ENCODE measurements around the gene TDRD9. TPM values are rescaled to one million over a fixed set of nuclear protein-coding genes. Genes with fewer than 3 reads are reported as not detected.

Gene TDRD9
- total RNA-seq, 1 donor from 2014 or later = not detected

- TF ChIP-seq, protein P1, sequence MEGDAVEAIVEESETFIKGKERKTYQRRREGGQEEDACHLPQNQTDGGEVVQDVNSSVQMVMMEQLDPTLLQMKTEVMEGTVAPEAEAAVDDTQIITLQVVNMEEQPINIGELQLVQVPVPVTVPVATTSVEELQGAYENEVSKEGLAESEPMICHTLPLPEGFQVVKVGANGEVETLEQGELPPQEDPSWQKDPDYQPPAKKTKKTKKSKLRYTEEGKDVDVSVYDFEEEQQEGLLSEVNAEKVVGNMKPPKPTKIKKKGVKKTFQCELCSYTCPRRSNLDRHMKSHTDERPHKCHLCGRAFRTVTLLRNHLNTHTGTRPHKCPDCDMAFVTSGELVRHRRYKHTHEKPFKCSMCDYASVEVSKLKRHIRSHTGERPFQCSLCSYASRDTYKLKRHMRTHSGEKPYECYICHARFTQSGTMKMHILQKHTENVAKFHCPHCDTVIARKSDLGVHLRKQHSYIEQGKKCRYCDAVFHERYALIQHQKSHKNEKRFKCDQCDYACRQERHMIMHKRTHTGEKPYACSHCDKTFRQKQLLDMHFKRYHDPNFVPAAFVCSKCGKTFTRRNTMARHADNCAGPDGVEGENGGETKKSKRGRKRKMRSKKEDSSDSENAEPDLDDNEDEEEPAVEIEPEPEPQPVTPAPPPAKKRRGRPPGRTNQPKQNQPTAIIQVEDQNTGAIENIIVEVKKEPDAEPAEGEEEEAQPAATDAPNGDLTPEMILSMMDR (IDR thresholded peaks at IDR 0.05; ENCODE audit: unreplicated experiment) = no peak
- no peak for DNase-seq (ENCODE audit: low spot score, unreplicated experiment)
- no peak overlapping the region for H3K4me3 Mint-ChIP-seq (ENCODE audit: low read depth)
- H3K27ac Mint-ChIP-seq = no peak overlapping the region
- H3K9me3 Mint-ChIP-seq (ENCODE audit: low read depth) = no peaks in the 10 kb centered on the region
- H3K27me3 Mint-ChIP-seq = peaks cover 4% of the 10 kb centered on the region
- H3K4me1 Mint-ChIP-seq (ENCODE audit: low read depth) = no peaks in the 10 kb centered on the region
- H3K36me3 Mint-ChIP-seq (ENCODE audit: insufficient read depth) = no peaks in the 10 kb centered on the region
Measured at GRCh38 chr14:103960457-103961055, 32.3 kb downstream of the TDRD9 start.

DNA sequence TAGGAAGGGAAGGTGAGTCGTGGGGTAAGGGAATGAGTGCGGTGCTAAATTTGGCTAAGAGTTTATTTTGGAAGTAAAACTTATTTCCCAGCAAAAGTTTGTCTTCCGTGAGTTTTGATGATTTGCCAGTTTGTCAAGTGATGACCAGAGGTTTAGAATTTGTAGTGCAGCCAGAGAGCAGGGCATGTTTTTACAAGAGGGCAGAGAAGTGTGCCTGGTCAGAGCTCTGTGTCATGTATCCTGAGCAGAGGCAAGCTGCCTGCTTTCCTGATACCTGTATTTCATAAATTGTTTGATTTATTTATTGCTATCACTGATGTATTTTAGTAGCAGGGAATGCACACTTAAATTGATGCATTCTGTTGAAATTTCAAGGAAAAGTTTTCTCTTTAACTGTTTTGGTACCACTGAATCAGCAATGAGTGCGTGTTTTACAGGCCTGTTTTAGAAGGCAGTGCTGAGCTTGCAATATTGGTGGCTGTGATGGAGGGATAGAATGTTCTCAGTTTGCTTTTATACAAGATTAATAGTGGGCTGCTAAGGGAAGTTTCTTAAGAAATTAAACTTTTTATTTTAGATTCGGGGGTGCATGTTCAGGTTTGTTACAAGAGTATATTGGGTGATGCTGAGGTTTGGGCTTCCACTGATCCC, 33.8 kb downstream of the TDRD9 start:
- H3K4me3 Mint-ChIP-seq (ENCODE audit: low read depth) = no peak overlapping the region
- H3K27ac Mint-ChIP-seq = no peak overlapping the region
- peaks cover 4% of the 10 kb centered on the region for H3K27me3 Mint-ChIP-seq
- no peaks in the 10 kb centered on the region for H3K36me3 Mint-ChIP-seq (ENCODE audit: insufficient read depth)
- no peak for DNase-seq (ENCODE audit: low spot score, unreplicated experiment)
- H3K9me3 Mint-ChIP-seq (ENCODE audit: low read depth) = no peaks in the 10 kb centered on the region
- no peaks in the 10 kb centered on the region for H3K4me1 Mint-ChIP-seq (ENCODE audit: low read depth)
- TF ChIP-seq, protein P1 (IDR thresholded peaks at IDR 0.05; ENCODE audit: unreplicated experiment) = no peak

DNA sequence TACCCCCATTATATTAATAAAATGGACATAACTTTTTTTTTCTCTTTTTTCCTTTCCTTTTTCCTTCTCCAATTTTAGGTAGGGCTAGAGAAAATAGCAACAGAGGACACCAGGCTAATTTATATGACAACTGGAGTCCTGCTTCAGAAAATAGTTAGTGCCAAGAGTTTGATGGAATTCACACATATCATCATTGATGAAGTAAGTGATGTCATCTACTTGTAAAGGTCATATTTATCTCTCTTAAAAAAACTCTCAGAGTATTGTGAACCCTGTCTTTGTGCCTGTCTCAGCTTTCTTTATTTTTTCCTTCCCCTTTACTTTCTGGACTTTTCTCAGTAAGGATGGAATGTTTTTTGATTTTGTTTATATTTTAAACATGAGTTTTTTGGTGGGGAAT, 38.4 kb downstream of the TDRD9 start:
- no peak overlapping the region for H3K4me3 Mint-ChIP-seq (ENCODE audit: low read depth)
- DNase-seq (ENCODE audit: low spot score, unreplicated experiment) = no peak
- H3K27me3 Mint-ChIP-seq = peaks cover 7% of the 10 kb centered on the region
- H3K36me3 Mint-ChIP-seq (ENCODE audit: insufficient read depth) = no peaks in the 10 kb centered on the region
- no peaks in the 10 kb centered on the region for H3K4me1 Mint-ChIP-seq (ENCODE audit: low read depth)
- no peaks in the 10 kb centered on the region for H3K9me3 Mint-ChIP-seq (ENCODE audit: low read depth)
- TF ChIP-seq, protein P1 (IDR thresholded peaks at IDR 0.05; ENCODE audit: unreplicated experiment) = no peak
- no peak overlapping the region for H3K27ac Mint-ChIP-seq

DNA sequence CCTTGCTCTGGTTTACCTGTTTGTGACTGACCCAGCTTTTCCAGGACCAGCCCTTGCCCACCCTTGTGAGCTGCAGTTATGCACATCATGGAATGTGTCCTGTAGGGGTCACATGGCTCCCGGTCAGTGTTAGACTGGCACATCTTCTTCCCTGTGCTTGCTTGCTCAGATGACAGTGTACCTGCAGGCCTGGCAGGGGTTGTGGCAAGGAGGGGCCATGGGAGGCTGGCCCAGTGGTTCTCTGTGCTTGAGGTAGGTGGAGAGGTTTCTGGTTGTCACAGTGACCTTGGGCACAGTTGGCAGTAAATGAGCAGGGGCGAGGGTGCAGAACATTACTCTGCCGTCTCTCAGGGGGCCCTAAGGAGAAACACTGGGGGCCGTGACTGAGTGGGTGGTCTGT, 41.7 kb downstream of the TDRD9 start:
- Mint-ChIP-seq H3K27ac (no peak overlapping the region), H3K9me3 (ENCODE audit: low read depth) (no peaks in the 10 kb centered on the region), H3K4me1 (ENCODE audit: low read depth) (no peaks in the 10 kb centered on the region), H3K4me3 (ENCODE audit: low read depth) (no peak overlapping the region), H3K27me3 (peaks cover 4% of the 10 kb centered on the region), H3K36me3 (ENCODE audit: insufficient read depth) (no peaks in the 10 kb centered on the region)
- no peak for DNase-seq (ENCODE audit: low spot score, unreplicated experiment)
- TF ChIP-seq, protein P1 (IDR thresholded peaks at IDR 0.05; ENCODE audit: unreplicated experiment) = no peak

DNA sequence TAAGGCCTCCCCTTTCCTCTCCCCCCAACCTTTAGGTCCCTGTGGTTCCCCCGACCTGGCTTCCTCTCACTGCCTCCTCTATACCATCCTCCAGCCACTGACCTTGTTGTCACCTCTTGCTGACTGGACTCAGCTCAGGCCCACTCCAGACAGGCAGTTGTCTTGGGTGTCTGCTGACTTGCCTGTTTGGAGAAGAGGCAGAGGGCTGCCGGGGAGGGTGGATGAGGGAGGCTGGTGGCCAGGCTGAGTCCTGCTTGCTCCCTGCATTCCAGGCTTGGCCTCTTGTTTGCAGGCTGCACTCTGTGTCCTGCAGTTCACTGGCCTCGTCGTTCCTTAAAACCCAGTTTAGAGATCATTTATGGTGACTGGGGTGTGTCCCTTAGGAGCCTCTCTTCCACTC, 45.1 kb downstream of the TDRD9 start:
- no peak for DNase-seq (ENCODE audit: low spot score, unreplicated experiment)
- Mint-ChIP-seq H3K4me3 (ENCODE audit: low read depth) (no peak overlapping the region), H3K4me1 (ENCODE audit: low read depth) (peaks cover 3% of the 10 kb centered on the region), H3K27me3 (peaks cover 4% of the 10 kb centered on the region), H3K27ac (no peak overlapping the region), H3K9me3 (ENCODE audit: low read depth) (peaks cover 7% of the 10 kb centered on the region), H3K36me3 (ENCODE audit: insufficient read depth) (no peaks in the 10 kb centered on the region)
- TF ChIP-seq, protein P1 (IDR thresholded peaks at IDR 0.05; ENCODE audit: unreplicated experiment) = no peak
